ENCODE results near the gene PLD3. TPM values are rescaled to one million over a fixed set of nuclear protein-coding genes. Genes with fewer than 3 reads are reported as not detected.

The PLD3 gene
- total and polyA plus RNA-seq, 2 experiments from 2014 or later, result 866 to 875 TPM

- H3K27ac ChIP-seq, result no peak overlapping the region
- DNase-seq (ENCODE audit: low read depth in 1 of 2, low spot score in 1 of 2), result peak; percentile 89 to 95
- no peaks in the 10 kb centered on the region for H3K27me3 ChIP-seq
- H3K4me1 ChIP-seq (ENCODE audit: low read depth), result no peaks in the 10 kb centered on the region
- H3K36me3 ChIP-seq, result no peaks in the 10 kb centered on the region
- peak; percentile 73 for TF ChIP-seq CTCF (IDR thresholded peaks at IDR 0.05; ENCODE audit: low read depth, low read length)
- H3K4me3 ChIP-seq, result no peak overlapping the region
- no peaks in the 10 kb centered on the region for H3K9me3 ChIP-seq (ENCODE audit: low read depth)
Measured at GRCh38 chr19:40305403-40305802, 43.1 kb upstream of the PLD3 start.

- TF ChIP-seq CTCF (IDR thresholded peaks at IDR 0.05; ENCODE audit: low read depth, low read length), result no peak
- DNase-seq (ENCODE audit: low read depth in 1 of 2, low spot score in 1 of 2), result no peak
- Histone ChIP-seq H3K27me3 (no peaks in the 10 kb centered on the region), H3K27ac (no peak overlapping the region), H3K4me1 (ENCODE audit: low read depth) (no peaks in the 10 kb centered on the region), H3K9me3 (ENCODE audit: low read depth) (no peaks in the 10 kb centered on the region), H3K4me3 (no peak overlapping the region), H3K36me3 (no peaks in the 10 kb centered on the region)
Measured at GRCh38 chr19:40309666-40310065, 38.8 kb upstream of the PLD3 start.

DNA sequence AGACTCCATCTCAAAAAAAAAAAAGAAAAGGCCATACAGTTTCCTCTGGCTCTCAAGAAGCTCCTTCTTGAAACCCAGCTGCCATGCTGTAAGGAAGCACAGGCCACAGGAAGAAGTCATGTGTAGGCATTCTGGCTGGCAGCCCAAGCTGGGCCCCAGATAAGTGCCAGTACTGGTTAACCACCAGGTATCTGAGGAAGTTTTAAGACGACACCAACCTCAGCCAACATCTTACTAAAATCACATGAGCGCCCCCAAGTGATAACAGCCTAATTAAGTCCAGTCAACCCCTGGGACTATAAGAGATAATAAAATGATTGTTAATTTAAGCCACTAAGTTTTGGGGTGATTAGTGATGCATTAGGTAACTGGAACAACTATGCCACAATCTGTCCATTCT is 36.0 kb upstream of the PLD3 start:
- no peak for DNase-seq (ENCODE audit: low read depth in 1 of 2, low spot score in 1 of 2)
- Histone ChIP-seq H3K4me3 (no peak overlapping the region), H3K27me3 (no peaks in the 10 kb centered on the region), H3K4me1 (ENCODE audit: low read depth) (no peaks in the 10 kb centered on the region), H3K27ac (no peak overlapping the region), H3K9me3 (ENCODE audit: low read depth) (no peaks in the 10 kb centered on the region), H3K36me3 (no peaks in the 10 kb centered on the region)
- TF ChIP-seq CTCF (IDR thresholded peaks at IDR 0.05; ENCODE audit: low read depth, low read length), result no peak

GRCh38 chr19:40313229-40313983 is 35.1 kb upstream of the PLD3 start:
- Histone ChIP-seq H3K4me3 (no peak overlapping the region), H3K4me1 (ENCODE audit: low read depth) (no peaks in the 10 kb centered on the region), H3K27ac (no peak overlapping the region), H3K27me3 (no peaks in the 10 kb centered on the region), H3K36me3 (no peaks in the 10 kb centered on the region), H3K9me3 (ENCODE audit: low read depth) (no peaks in the 10 kb centered on the region)
- no peak for TF ChIP-seq CTCF (IDR thresholded peaks at IDR 0.05; ENCODE audit: low read depth, low read length)
- DNase-seq (ENCODE audit: low read depth in 1 of 2, low spot score in 1 of 2), result no peak

- no peak for TF ChIP-seq CTCF (IDR thresholded peaks at IDR 0.05; ENCODE audit: low read depth, low read length)
- Histone ChIP-seq H3K27me3 (no peaks in the 10 kb centered on the region), H3K9me3 (ENCODE audit: low read depth) (no peaks in the 10 kb centered on the region), H3K27ac (no peak overlapping the region), H3K36me3 (no peaks in the 10 kb centered on the region), H3K4me3 (no peak overlapping the region), H3K4me1 (ENCODE audit: low read depth) (no peaks in the 10 kb centered on the region)
- no peak for DNase-seq (ENCODE audit: low read depth in 1 of 2, low spot score in 1 of 2)
Measured at GRCh38 chr19:40314656-40315055, 33.8 kb upstream of the PLD3 start.

Data from cardiac muscle cell (in vitro differentiated cells and primary cell).